Spleen (tissue), 11 donors: ENCODE results near the gene FN3KRP. TPM values are rescaled to one million over a fixed set of nuclear protein-coding genes. Genes with fewer than 3 reads are reported as not detected.

ENCODE experiments used
- DNase-seq: peaks from one replicate; pipeline ENCODE4 v3.0.0-alpha.2; 2020
- H3K27ac ChIP-seq, 8 donors: fragments of 200-600 bp; sonication (generic) in 7 of 8; 1 replicate in 4 of 8; 2 replicates in 4 of 8; pipeline versions ENCODE4 v1.5.0 to v1.8.0; 2016 to 2021; ENCODE audit warnings: inconsistent platforms in 4 of 8, mild to moderate bottlenecking in 4 of 8, moderate library complexity in 1 of 8
- H3K27me3 ChIP-seq, 7 donors: fragments of 200-600 bp; sonication (generic) in 6 of 7; replicated peaks in 1 of 7; 1 replicate in 4 of 7; 2 replicates in 3 of 7; pipeline versions ENCODE4 v1.5.0 to v1.8.0; 2016 to 2021; ENCODE audit warnings: inconsistent platforms in 3 of 7, mild to moderate bottlenecking in 1 of 7
- H3K36me3 ChIP-seq, 6 donors: fragments of 200-600 bp; sonication (generic) in 5 of 6; 1 replicate in 4 of 6; 2 replicates in 2 of 6; pipeline versions ENCODE4 v1.5.0 to v1.8.0; 2016 to 2021; ENCODE audit warnings: inconsistent platforms in 2 of 6
- H3K4me1 ChIP-seq, 6 donors: fragments of 200-600 bp; sonication (generic) in 5 of 6; 1 replicate in 3 of 6; 2 replicates in 3 of 6; pipeline versions ENCODE4 v1.5.0 to v1.8.0; 2016 to 2021; ENCODE audit warnings: inconsistent platforms in 3 of 6
- H3K4me3 ChIP-seq, 8 donors: fragments of 200-600 bp; sonication (generic) in 7 of 8; 1 replicate in 4 of 8; 2 replicates in 4 of 8; pipeline versions ENCODE4 v1.5.0 to v1.8.0; 2016 to 2021; ENCODE audit warnings: inconsistent platforms in 4 of 8, mild to moderate bottlenecking in 4 of 8, moderate library complexity in 2 of 8
- H3K9me3 ChIP-seq, 8 donors: fragments of 200-600 bp; sonication (generic) in 7 of 8; 1 replicate in 4 of 8; 2 replicates in 4 of 8; pipeline versions ENCODE4 v1.5.0 to v1.8.0; 2016 to 2021; ENCODE audit warnings: inconsistent platforms in 4 of 8
- CTCF ChIP-seq, 11 experiments: fragments of 200-600 bp in 7 of 11; fragments of 450-650 bp in 4 of 11; sonication (generic) in 4 of 11; IDR thresholded peaks in 8 of 11; conservative IDR thresholded peaks in 3 of 11; 1 replicate in 7 of 11; 2 replicates in 4 of 11; pipeline versions ENCODE4 v1.4.0 to v1.8.0; 2016 to 2021; ENCODE audit warnings: antibody characterized with exemption in 11 of 11, inconsistent platforms in 4 of 11, mild to moderate bottlenecking in 1 of 11
- POLR2A ChIP-seq, 3 donors: fragments of 450-650 bp; IDR thresholded peaks; one replicate each; pipeline ENCODE4 v1.5.1; 2017; ENCODE audit warnings: antibody characterized with exemption in 3 of 3, mild to moderate bottlenecking in 1 of 3
- POLR2AphosphoS5 ChIP-seq, 3 donors: sonication (generic); formaldehyde crosslinking; IDR thresholded peaks; one replicate each; pipeline ENCODE4 v1.5.1; 2017; ENCODE audit warnings: antibody characterized with exemption in 3 of 3
- WGBS, 5 donors: extraction: QIAGEN DNeasy Blood & Tissue Kit in 3 of 5; methylation state at CpG; one replicate each; pipeline versions ENCODE4 v1.1.5 to v1.1.7; 2013 to 2018; 5-methylcytosine and 5-hydroxymethylcytosine counted together
- intact Hi-C: fragments of 100-400 bp; cut with DNase I; formaldehyde crosslinking; loops from one replicate; pipeline ENCODE4 v1.15.0; 2023; ENCODE audit warnings: low total_unique reads
- polyA plus RNA-seq, 3 donors: library from polyadenylated mRNA; stranded (reverse); fragments of 200-250 nt; gene quantifications; one replicate each; pipeline ENCODE4 v1.2.1, GENCODE V29; 2013
- total RNA-seq, 7 donors: library from RNA; depleted of rRNA in 3 of 7; stranded (reverse); fragments of >200 nt in 3 of 7; fragmentation: NEBNext Ultra II Directional in 4 of 7; extraction: Animal tissue kit (Norgen Biotek cat#: 25700) in 4 of 7; gene quantifications; one replicate each; pipeline versions ENCODE4 v1.1.0 to v1.2.1, GENCODE V29; 2016 to 2021
- donor health status: healthy with polysubstance abuse.
- donor health status: DM: no; HTN: no; CAD: no; lungs with moderate emphysema.
- donor health status: DM: no; HTN: no; CAD: no.
- donor health status: Bipolar disorder and iron deficiency.
- donor health status: healthy.
- donor health status: DM: no; HTN: no; CAD: no.
- donor health status: DM: yes; HTN: yes; CAD: no.

The FN3KRP gene
- total and polyA plus RNA-seq, 10 donors: 16.3 to 35.1 (median 24.8) TPM

- Histone ChIP-seq H3K4me1 (peaks cover 0 to 16% (median 11%) of the 10 kb centered on the region in 6 donors), H3K27ac (no peak overlapping the region), H3K4me3 (no peak overlapping the region), H3K9me3 (no peaks in the 10 kb centered on the region), H3K27me3 (no peaks in the 10 kb centered on the region), H3K36me3 (no peaks in the 10 kb centered on the region)
- intact Hi-C loops: no loop called here
- no peak for DNase-seq
- TF ChIP-seq POLR2A (IDR thresholded peaks at IDR 0.05) (no peak), POLR2AphosphoS5 (IDR thresholded peaks at IDR 0.05) (no peak), CTCF (IDR thresholded peaks at IDR 0.05 in 8 of 11, conservative IDR thresholded peaks at IDR 0.05 in 3 of 11) (no peak)
- WGBS, 5 donors: 71 to 93% (median 78%) methylated on average over 10 to 16 of the region's 16 CpGs
Observed at GRCh38 chr17:82668024-82668630, 48.4 kb upstream of the FN3KRP start.

GRCh38 chr17:82668631-82669099 is 47.8 kb upstream of the FN3KRP start:
- Histone ChIP-seq H3K27me3 (no peaks in the 10 kb centered on the region), H3K9me3 (no peaks in the 10 kb centered on the region), H3K36me3 (no peaks in the 10 kb centered on the region), H3K4me1 (peaks cover 0 to 16% (median 11%) of the 10 kb centered on the region in 6 donors), H3K27ac (no peak overlapping the region), H3K4me3 (peak overlapping the region in 1 of 8 donors; percentile 40)
- DNase-seq: peak; percentile 83
- intact Hi-C loops: no loop called here
- WGBS, 5 donors: 23 to 42% (median 28%) methylated on average over 20 of the region's 20 CpGs
- peak in 1 of 3 donors; percentile 11 for TF ChIP-seq POLR2AphosphoS5 (IDR thresholded peaks at IDR 0.05)
- TF ChIP-seq POLR2A (IDR thresholded peaks at IDR 0.05): no peak
- peak in 10 of 11 experiments; percentile 17 to 66 (median 55) for TF ChIP-seq CTCF (IDR thresholded peaks at IDR 0.05 in 8 of 11, conservative IDR thresholded peaks at IDR 0.05 in 3 of 11)

GRCh38 chr17:82670661-82671450 is 45.6 kb upstream of the FN3KRP start:
- intact Hi-C loops: no loop called here
- H3K36me3 ChIP-seq: no peaks in the 10 kb centered on the region
- no peak for TF ChIP-seq CTCF (IDR thresholded peaks at IDR 0.05 in 8 of 11, conservative IDR thresholded peaks at IDR 0.05 in 3 of 11)
- TF ChIP-seq POLR2A (IDR thresholded peaks at IDR 0.05): no peak
- no peak for TF ChIP-seq POLR2AphosphoS5 (IDR thresholded peaks at IDR 0.05)
- no peaks in the 10 kb centered on the region for H3K9me3 ChIP-seq
- 88 to 94% (median 89%) methylated on average over 19 of the region's 19 CpGs for WGBS, 5 donors
- no peaks in the 10 kb centered on the region for H3K27me3 ChIP-seq
- H3K27ac ChIP-seq: no peak overlapping the region
- H3K4me1 ChIP-seq: peaks cover 0 to 16% (median 11%) of the 10 kb centered on the region in 6 donors
- no peak for DNase-seq
- H3K4me3 ChIP-seq: no peak overlapping the region
